GF-D8 (cell line): ENCODE results near the gene EDEM1.
"Not testable (repeated sequence)": the region's sequence is repeated elsewhere in the genome, so short reads cannot be mapped to it uniquely, and the experiment has no call there.

Experiments
- DNase-seq: peaks from one replicate; lab custom pipeline; 2025; lab: John Stamatoyannopoulos, UW

EDEM1 gene

DNA sequence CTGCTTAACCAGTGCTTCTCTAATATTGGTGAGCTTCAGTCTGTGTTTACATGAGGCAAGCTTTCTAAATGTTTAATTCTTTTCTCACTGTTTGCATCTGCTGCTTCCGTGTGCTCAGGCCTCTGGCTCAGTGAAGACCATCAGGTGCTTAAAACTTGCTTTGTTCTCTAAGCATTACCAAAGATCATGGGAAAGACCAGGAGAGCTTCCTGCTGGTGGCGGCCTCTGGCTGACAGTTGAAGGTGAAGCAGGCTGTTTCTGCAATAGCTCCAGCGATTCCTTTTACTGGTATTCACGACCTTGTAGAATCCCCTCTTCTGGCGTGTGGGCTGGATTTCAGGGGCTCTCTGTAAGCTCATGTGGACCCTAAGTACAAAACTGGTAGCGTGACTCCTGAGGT, 45.1 kb downstream of the EDEM1 start:
- no peak for DNase-seq

DNA sequence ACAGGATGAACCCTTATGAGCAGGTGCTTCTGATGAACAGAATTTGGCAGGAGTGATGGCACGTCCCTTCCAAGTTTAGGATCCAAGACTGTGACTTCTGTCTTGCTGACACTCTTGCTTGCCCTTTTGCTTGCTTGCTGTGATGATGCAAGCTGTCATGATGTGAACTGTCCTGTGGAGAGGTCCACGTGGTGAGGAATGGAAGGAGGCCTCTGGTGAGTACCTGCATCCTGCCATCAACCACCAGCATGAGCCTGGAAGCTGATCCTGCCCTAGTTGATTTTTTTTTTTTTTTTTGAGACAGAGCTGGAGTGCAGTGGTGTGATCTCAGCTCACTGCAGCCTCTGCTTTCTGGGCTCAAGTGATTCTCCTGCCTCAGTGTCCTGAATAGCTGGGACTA, 45.5 kb downstream of the EDEM1 start:
- DNase-seq = no peak

DNA sequence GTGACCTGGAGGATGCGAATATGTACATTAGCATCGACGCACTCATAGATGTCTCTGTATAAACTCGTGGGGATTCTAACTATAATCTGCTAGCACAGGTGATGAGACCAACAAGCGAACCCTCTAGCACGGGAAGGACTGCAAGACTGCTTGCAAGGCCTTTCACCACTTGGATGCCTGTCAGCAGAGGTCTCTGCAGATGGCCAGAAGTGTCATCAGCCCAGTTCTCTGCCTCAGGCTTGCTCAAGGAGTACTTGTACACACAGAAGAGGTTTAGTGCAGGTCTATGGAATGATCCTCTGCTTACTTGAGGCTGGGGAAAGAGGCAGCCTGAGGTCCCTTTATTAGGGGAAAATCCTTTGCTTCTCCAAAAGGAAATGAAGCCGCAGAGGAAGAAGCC, 48.1 kb downstream of the EDEM1 start:
- no peak for DNase-seq

DNA sequence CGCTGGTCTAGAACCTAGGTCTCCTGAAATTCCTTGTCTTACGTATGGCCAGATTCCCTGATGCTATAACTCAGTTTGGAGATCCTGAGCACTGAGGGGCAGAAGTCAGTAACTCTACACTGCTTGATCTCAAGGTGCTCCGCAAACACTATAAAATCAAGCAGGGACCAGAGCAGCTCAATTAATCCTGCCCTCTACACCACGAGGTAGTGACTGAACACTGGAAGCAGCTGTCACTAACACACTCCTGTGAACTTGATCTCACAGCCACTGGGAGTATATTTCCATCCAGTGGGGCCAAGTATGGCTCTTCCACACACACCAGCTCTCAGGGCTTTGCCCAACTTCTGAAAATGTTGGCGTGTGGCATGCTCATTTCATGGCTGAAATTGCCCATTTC, 51.0 kb downstream of the EDEM1 start:
- no peak for DNase-seq

GRCh38 chr3:5239602-5240001, 52.1 kb downstream of the EDEM1 start:
- no peak for DNase-seq

- no peak for DNase-seq
These were observed 53.2 kb downstream of the EDEM1 start for GRCh38 chr3:5240740-5241139.

- not testable (repeated sequence) for DNase-seq
These were observed 55.3 kb downstream of the EDEM1 start for GRCh38 chr3:5242785-5243184.

- DNase-seq = peak; percentile 48
These were observed 58.4 kb downstream of the EDEM1 start for GRCh38 chr3:5245927-5246326.

GRCh38 chr3:5248822-5249221, 61.3 kb downstream of the EDEM1 start:
- DNase-seq = no peak

DNA sequence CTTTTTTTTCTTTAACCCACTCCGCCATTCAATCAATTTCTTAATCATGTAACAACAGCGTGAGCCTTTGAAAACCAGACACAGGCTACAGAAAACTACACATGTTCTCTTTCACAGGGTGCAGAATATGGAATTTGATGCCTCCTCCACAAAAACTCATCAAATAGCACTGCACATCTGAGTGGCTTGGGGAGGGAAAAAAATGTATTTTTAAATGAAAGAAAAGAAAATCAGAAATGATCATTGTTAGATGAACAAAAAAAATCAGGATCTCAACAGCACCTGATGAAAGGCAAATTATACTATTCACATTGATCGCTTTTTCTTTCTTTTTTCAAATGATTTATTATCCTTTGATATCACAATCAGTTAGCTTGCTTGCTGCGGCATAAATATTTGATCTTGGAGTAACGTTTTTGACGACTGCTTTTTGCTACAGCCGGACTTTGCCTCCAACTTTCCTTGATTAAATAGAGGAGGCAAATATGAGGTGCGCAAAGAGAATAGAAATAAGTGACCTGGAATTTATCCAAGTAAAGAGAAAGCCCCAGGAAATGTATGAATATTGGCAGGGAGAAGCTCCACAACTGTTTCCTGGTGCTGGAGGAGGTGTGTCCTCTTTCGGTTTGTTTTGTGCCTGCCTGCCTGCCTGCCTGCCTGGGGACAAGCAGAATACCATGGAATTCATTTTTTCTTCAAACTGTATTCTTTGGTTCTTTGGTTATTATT, 63.1 kb downstream of the EDEM1 start:
- no peak for DNase-seq

DNA sequence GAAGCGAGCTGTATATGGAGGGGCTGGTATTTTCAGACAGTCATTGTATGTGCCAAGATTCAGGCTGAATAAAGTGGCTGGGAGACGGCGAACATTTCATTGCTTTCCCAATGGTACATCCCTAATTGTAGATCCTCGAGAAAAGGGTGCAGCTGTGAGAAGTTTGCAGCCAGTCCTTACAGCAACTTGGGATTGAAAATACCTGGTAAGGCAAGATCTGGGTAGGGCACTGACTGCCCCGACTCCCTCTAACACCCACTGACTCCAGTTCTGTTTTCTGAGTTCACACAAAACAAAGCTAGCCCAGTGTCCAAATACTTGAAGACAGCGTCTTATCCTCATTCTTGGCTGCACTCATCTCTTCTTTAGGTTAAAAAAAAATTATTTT, 63.7 kb downstream of the EDEM1 start:
- no peak for DNase-seq

- no peak for DNase-seq
These were observed 64.6 kb downstream of the EDEM1 start for GRCh38 chr3:5252131-5252530.

DNA sequence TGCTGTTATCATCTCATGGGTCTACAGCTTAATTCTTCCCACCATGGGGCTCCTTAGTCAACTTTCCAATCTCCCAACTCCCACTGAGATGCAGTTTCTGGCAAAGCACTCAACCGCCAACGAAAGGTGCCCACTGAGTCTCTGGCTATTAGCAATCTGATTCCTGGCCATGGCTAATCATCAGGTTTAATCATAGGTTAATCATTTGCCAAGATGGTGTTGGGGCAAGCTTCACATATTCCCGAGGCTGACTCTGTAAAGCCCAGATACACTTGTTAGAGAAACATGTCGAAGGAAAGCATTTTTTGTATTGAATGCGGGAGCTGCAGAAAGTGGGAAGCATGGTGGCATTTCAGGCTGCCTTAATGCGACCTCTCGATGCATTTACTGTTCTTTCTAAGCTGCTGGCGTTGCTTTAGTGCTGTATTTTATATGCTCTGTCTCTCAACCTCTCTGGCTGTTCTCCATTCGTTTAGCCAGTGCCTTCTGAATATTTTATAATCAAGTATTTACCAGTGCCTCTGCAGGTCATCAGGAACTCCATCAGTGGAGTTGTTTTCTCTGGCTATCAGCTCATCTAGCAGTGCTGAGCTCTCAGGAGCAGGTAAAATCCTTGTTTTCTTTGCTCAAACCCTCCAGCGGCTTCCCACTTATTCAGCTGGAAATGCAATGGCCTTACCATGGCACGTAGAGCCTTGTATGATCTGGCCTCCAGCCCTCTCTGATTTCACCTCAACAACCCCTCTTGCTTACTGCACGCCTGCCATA, 67.0 kb downstream of the EDEM1 start:
- DNase-seq = no peak

- no peak for DNase-seq
These were observed 68.2 kb downstream of the EDEM1 start for GRCh38 chr3:5255404-5256344.

DNA sequence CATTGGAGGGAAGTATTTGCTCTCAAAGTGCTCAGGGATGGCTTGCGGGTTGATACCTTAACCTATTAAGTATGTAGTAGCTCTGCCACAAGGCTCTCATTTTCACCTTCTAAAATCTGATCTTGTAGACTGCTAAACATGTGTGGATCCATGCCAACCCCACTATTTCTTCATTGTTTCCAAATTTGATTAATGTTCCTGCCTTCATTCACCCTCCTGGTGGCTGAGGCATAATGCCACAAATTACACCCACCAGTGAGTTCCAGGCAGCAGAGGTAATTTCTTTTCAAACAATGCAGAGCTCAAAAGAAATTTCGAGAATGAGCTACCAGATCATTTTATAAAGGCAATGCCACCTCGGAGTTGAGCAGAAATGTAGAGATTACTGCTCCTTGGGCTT, 71.0 kb downstream of the EDEM1 start:
- no peak for DNase-seq

- no peak for DNase-seq
These were observed 73.5 kb downstream of the EDEM1 start for GRCh38 chr3:5260992-5261501.

- no peak for DNase-seq
These were observed 75.0 kb downstream of the EDEM1 start for GRCh38 chr3:5262507-5262906.

- DNase-seq = no peak
These were observed 76.6 kb downstream of the EDEM1 start for GRCh38 chr3:5264093-5264600.

- DNase-seq = no peak
These were observed 77.6 kb downstream of the EDEM1 start for GRCh38 chr3:5264896-5265770.

GRCh38 chr3:5267252-5267651, 79.7 kb downstream of the EDEM1 start:
- DNase-seq = no peak

- DNase-seq = no peak
These were observed 80.4 kb downstream of the EDEM1 start for GRCh38 chr3:5267889-5268288.
